Activated CD4-positive, CD25-positive, alpha-beta regulatory T cell treated with anti-CD3 and anti-CD28 coated beads, Interleukin-2, amount 50 U/mL, for 16 hours (primary cell): Measurements from ENCODE around the gene RHBG.
A peak's percentile ranks its signal among the peaks of the same experiment; 100 is the strongest.
"Not testable (repeated sequence)": the region's sequence is repeated elsewhere in the genome, so short reads cannot be mapped to it uniquely, and the experiment has no call there.

Experiments
- DNase-seq: peaks from one replicate; pipeline ENCODE4 v3.0.0-alpha.2; 2020; ENCODE audit warnings: low read depth, low spot score

Gene RHBG

DNA sequence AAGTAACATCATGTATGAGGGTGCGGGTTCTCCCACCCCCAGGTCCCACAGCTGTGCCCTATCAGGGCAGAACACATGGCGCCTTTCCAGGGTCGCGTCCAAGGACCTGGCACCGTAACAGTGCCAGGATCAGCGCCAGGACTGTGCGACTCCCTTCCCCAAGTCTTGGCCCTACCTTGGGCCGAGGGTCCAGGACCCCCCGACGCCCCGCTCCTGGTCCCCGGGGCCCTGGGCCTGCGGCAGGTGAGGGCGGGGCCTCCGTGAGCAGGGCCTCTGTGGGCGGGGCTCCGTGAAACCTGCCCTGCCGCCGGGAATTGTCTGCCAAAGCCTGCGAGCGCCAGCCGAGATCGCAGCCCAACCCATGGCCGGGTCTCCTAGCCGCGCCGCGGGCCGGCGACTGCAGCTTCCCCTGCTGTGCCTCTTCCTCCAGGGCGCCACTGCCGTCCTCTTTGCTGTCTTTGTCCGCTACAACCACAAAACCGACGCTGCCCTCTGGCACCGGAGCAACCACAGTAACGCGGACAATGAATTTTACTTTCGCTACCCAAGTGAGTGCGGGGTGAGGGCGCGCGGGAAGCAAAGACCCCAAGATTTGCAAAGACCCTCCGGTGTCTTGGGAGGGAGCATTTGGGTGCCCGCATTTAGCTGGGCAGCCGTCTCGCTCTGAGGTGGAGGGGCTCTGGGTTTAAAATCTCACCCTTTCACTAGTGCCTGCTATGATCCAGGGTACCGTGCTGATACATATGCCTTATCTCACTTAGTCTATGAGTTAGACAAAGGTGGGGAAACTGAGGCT is at the start of gene RHBG:
Gene RHBG, plus strand, starts transcription at position 323 of the 796 bp plus-strand sequence. Its CDS starts 39 bp downstream, at position 362.
- DNase-seq, result no peak

GRCh38 chr1:156319664-156320063 is 49.3 kb upstream of the RHBG start:
- no peak for DNase-seq

DNA sequence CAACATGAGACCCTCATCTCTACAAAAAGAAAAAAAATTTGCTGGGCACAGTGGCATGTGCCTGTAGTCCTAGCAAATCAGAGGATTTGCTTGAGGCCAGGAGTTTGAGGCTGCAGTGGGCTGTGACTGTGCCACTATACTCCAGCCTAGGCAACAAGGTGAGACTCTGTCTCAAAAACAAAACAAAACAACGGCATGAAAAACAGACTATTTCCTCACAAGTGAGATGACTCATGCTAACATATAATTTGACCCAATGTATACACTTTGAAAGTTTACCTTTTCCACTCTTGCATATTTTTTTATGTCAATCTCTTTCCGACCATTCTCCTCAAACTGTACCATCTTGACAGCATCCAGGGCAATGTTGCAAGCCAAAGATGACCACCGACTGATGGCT is 48.5 kb upstream of the RHBG start:
- DNase-seq, result no peak

DNA sequence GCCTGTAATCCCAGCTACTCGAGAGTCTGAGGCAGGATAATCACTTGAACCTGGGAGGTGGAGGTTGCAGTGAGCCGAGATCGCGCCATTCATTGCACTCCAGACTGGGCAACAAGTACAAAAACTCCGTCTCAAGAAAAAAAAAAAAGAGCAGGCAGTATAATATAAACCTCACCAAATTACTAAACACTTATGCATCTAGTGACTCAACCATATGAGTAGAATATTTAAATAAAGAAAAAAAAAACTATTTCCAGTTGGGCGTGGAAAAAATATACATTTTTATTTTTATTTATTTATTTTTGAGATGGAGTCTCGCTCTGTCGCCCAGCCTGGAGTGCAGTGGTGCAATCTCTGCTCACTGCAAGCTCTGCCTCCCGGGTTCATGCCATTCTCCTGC is 45.8 kb upstream of the RHBG start:
- DNase-seq, result not testable (repeated sequence)

DNA sequence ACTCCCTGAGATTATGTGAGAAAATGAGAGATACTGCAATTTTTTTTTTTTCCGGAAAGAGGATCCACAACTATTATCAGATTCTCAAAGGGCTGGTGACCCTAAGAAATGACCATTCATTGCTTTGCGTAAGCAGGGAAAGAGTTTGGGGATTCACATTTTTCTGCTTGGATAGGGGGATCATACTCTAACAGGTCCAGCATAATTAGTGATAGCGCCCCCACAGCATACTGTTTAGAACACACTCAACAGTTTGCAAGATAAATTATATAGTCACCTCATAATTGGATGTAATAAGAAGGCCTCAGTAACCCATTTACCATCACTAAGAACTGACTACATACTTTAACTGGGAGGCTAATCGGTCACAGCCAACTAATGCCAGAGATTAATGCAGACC is 32.8 kb upstream of the RHBG start:
- DNase-seq, result no peak

DNA sequence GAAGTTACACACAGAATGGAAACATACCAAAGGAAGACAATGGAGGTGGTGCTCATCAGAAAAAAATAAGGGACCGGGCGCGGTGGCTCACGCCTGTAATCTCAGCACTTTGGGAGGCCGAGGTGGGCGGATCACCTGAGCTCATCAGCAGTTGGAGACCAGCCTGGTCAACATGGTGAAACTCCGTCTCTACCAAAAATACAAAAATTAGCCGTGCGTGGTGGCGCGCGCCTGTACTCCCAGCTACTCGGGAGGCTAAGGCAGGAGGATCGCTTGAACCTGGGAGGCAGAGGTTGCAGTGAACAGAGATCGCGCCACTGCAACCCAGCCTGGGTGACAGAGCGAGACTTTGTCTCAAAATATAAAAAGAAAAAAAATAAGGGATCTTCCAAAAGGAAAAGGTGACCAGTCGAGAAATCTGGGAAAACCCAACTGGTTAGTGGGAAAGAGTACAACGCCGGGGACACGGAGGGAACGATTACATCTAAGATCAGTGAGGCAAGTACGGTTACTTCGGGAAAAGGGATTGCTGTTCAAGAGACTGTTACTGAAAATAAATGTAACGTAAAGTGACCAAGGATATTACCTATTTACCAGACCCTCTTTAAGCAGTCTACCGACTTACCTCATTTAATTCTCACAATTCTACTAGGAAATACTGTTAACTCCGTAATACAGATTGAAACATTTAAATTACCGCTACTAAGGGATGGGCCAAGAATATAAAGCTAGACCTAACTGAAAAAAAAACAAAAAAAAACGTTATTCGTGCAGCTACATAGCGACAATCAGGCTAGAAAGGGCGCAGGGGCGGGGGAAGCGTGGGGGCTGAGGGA is 31.7 kb upstream of the RHBG start:
- no peak for DNase-seq

DNA sequence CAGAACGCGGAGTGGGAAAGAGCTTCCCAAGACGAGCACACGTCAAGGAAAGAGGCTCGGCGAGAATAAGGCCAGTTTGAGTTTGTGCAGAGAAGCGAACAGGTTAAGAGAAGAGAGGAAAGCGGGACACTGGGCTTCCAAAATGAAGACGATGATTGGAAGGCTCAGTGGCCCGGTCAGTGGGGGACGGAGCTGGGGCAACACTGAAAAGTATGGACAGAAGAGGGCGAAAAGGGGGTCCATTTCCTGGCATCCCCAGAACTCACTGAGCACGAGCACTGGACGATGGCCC is 31.2 kb upstream of the RHBG start:
- DNase-seq, result no peak

- DNase-seq, result peak; percentile 97
These were observed 30.6 kb upstream of the RHBG start, which contains the start of the genes CCT3 and TSACC for GRCh38 chr1:156338180-156338976. Gene CCT3 (minus strand): TSS chr1:156338292. CDS start chr1:156338184, 108 bp downstream. Gene TSACC (plus strand): TSS chr1:156338526. CDS start chr1:156339758, 1,232 bp downstream.

- DNase-seq, result no peak
These were observed 26.6 kb upstream of the RHBG start for GRCh38 chr1:156342166-156342955.

GRCh38 chr1:156344409-156344808 is 24.6 kb upstream of the RHBG start:
- no peak for DNase-seq

- DNase-seq, result not testable (repeated sequence)
These were observed 23.0 kb upstream of the RHBG start for GRCh38 chr1:156346035-156346434.

- no peak for DNase-seq
These were observed 22.4 kb upstream of the RHBG start for GRCh38 chr1:156346636-156347035.

DNA sequence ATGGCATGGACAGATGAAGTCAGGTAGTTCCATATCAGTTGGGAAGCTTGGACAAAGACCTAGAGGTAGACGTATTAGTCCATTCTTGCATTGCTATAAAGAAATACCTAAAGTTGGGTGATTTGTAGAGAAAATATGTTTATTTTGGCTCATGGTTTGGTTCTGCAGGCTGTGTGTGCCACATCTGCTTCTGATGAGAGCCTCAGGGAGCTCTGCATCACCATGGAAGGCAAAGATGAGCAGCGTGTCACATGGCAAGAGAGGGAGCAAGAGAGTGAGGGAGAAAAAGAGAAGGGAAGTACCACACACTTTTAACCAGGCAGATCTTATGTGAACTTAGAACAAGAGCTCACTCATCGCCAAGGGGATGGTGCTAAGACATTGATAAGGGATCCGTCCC is 21.7 kb upstream of the RHBG start:
- no peak for DNase-seq

- not testable (repeated sequence) for DNase-seq
These were observed 16.5 kb upstream of the RHBG start for GRCh38 chr1:156352481-156352880.

- no peak for DNase-seq
These were observed 12.6 kb upstream of the RHBG start for GRCh38 chr1:156356262-156356874.

GRCh38 chr1:156356875-156357534 is 12.0 kb upstream of the RHBG start:
- DNase-seq, result peak; percentile 31

GRCh38 chr1:156357977-156358376 is 11.0 kb upstream of the RHBG start:
- DNase-seq, result no peak

- DNase-seq, result no peak
These were observed 10.4 kb upstream of the RHBG start for GRCh38 chr1:156358641-156359040.

DNA sequence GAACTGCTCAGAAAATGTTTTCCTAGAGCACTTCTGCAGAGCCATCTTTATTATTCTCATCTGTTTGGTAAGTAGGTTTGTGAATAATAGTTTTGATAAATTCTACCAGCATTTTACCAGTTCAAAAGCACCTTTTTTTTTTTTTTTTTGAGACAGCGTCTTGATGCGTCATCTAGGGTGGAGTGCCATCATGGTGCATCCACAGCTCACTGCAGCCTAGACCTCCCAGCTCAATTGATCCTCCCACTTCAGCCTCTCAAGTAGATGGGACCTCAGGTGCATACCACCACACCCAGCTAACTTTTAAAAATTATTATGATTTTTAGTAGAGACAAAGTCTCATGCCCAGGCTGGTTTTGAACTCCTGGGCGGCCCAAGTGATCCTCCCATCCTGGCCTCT is 9.8 kb upstream of the RHBG start:
- DNase-seq, result no peak

DNA sequence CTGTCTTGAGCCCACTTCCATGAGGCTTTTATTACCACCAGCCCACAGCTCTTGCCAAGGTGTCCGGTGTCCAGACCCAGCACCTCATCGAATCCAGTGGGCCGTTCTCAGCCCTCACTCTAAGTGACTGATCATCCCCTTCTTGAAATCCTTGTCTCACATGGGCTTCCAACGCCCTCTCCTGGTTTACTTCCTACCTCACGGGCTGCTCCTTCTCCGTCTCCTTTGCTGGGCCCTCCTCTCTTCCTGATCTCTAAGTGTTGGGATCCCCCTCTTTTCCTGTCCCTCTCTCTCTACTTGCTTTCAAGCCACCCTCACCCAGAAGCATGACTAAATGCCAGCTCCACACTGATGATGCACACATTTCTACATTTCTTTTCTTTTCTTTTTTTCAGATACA is 9.0 kb upstream of the RHBG start:
- DNase-seq, result no peak
